ENCODE data around the gene DPH5.
A peak's percentile ranks its signal among the peaks of the same experiment; 100 is the strongest.
"Not testable (repeated sequence)": the region's sequence is repeated elsewhere in the genome, so short reads cannot be mapped to it uniquely, and the experiment has no call there.

Gene DPH5

GRCh38 chr1:101025657-101026429, at the start of gene DPH5:
Gene DPH5, minus strand, starts transcription at chr1:101025784. Its CDS starts 341 bp downstream, at chr1:101025443.
- peak; percentile 81 for DNase-seq

GRCh38 chr1:101073836-101074235, 48.3 kb upstream of the DPH5 start:
- no peak for DNase-seq

GRCh38 chr1:101071470-101071891, 45.9 kb upstream of the DPH5 start:
- DNase-seq = no peak

GRCh38 chr1:101069158-101069557, 43.6 kb upstream of the DPH5 start:
- DNase-seq = no peak

GRCh38 chr1:101066937-101067335, 41.4 kb upstream of the DPH5 start:
- not testable (repeated sequence) for DNase-seq

- no peak for DNase-seq
Observed at GRCh38 chr1:101066260-101066936, 40.8 kb upstream of the DPH5 start.

GRCh38 chr1:101065575-101065974, 40.0 kb upstream of the DPH5 start:
- DNase-seq = no peak

- no peak for DNase-seq
Observed at GRCh38 chr1:101064697-101065096, 39.1 kb upstream of the DPH5 start.

- DNase-seq = no peak
Observed at GRCh38 chr1:101060992-101061391, 35.4 kb upstream of the DPH5 start.

- DNase-seq = no peak
Observed at GRCh38 chr1:101059945-101060542, 34.5 kb upstream of the DPH5 start.

- DNase-seq = no peak
Observed at GRCh38 chr1:101055623-101056022, 30.0 kb upstream of the DPH5 start.

- no peak for DNase-seq
Observed at GRCh38 chr1:101051688-101052638, 26.4 kb upstream of the DPH5 start.

- no peak for DNase-seq
Observed at GRCh38 chr1:101050869-101051268, 25.3 kb upstream of the DPH5 start.

- DNase-seq = no peak
Observed at GRCh38 chr1:101044749-101045148, 19.2 kb upstream of the DPH5 start.

GRCh38 chr1:101044259-101044658, 18.7 kb upstream of the DPH5 start:
- no peak for DNase-seq

GRCh38 chr1:101043776-101044175, 18.2 kb upstream of the DPH5 start:
- no peak for DNase-seq

- no peak for DNase-seq
Observed at GRCh38 chr1:101041300-101041699, 15.7 kb upstream of the DPH5 start.

GRCh38 chr1:101040666-101041065, 15.1 kb upstream of the DPH5 start:
- no peak for DNase-seq

GRCh38 chr1:101039245-101039644, 13.7 kb upstream of the DPH5 start:
- DNase-seq = no peak

- no peak for DNase-seq
Observed at GRCh38 chr1:101037316-101037715, 11.7 kb upstream of the DPH5 start.

- DNase-seq = no peak
Observed at GRCh38 chr1:101033017-101033416, 7.4 kb upstream of the DPH5 start.

- DNase-seq = not testable (repeated sequence)
Observed at GRCh38 chr1:101032129-101032528, 6.5 kb upstream of the DPH5 start.

- no peak for DNase-seq
Observed at GRCh38 chr1:101030881-101031280, 5.3 kb upstream of the DPH5 start.

All from NCI-H1694 treated with DMSO at 0.1 percent for 48 hours (cell line).